ENCODE data around the gene C1QTNF8. TPM values are rescaled to one million over a fixed set of nuclear protein-coding genes. Genes with fewer than 3 reads are reported as not detected.

C1QTNF8 gene
- total RNA-seq, 4 donors from 2014 or later: not detected

- H3K4me3 ChIP-seq: no peak overlapping the region
- H3K27me3 ChIP-seq: peaks cover 0 to 27% of the 10 kb centered on the region in 2 donors
- peak overlapping the region in 1 of 4 donors; percentile 16 for H3K27ac ChIP-seq
- WGBS, 2 donors: 21 to 30% methylated on average over 16 to 22 of the region's 34 CpGs
- H3K4me1 ChIP-seq: peaks cover 0 to 15% (median 2%) of the 10 kb centered on the region in 4 donors
- peak; percentile 66 to 92 (median 81) for TF ChIP-seq CTCF (IDR thresholded peaks at IDR 0.05)
- no peak for TF ChIP-seq POLR2A (IDR thresholded peaks at IDR 0.05)
- TF ChIP-seq EP300 (IDR thresholded peaks at IDR 0.05): no peak
- peak; percentile 40 for DNase-seq (ENCODE audit: low spot score in 2 of 2)
- H3K36me3 ChIP-seq: no peaks in the 10 kb centered on the region
- peaks cover 0 to 37% (median 1%) of the 10 kb centered on the region in 4 donors for H3K9me3 ChIP-seq
Observed at GRCh38 chr16:1054660-1055556, 41.1 kb downstream of the C1QTNF8 start.

DNA sequence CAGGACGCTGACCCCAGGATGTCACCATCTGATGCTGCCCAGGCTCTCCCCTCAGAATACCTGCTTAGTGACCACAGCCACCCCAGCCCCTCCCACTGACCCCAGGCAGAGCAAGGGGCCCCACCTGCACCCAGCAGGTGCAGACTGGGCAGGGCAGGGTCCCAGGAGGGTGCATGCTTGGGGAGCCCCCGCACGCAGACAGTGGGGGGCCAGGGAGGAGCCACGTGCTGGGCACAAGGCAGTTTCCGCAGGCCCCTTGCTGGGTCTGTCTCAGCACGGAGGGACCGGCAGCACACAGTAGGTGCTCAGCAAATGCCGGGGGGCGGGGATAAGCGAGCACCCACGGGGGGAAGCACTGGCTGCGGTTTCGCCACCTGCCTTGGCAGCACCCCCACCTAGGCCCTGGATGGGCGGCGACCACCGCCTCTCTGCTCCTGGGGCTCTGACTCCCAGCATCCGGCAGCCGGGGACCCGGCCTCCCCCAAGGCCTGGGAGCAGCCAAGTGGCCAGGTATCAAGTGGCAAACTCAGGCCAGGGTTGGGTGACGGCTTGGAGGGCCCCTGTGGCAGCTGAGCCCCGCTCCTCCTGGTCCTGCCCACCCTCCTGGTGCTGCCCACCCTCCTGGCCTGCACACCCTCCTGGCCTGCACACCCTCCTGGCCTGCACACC, 42.2 kb downstream of the C1QTNF8 start:
- Histone ChIP-seq H3K9me3 (peaks cover 0 to 26% (median 1%) of the 10 kb centered on the region in 4 donors), H3K4me3 (no peak overlapping the region), H3K27me3 (peaks cover 0 to 28% of the 10 kb centered on the region in 2 donors), H3K27ac (peak overlapping the region in 1 of 4 donors; percentile 16), H3K4me1 (peaks cover 0 to 20% (median 2%) of the 10 kb centered on the region in 4 donors), H3K36me3 (no peaks in the 10 kb centered on the region)
- WGBS, 2 donors: 88 to 90% methylated on average over 6 to 19 of the region's 21 CpGs
- no peak for TF ChIP-seq EP300 (IDR thresholded peaks at IDR 0.05)
- no peak for TF ChIP-seq CTCF (IDR thresholded peaks at IDR 0.05)
- no peak for TF ChIP-seq POLR2A (IDR thresholded peaks at IDR 0.05)
- DNase-seq (ENCODE audit: low spot score in 2 of 2): no peak

GRCh38 chr16:1053121-1053521, 42.9 kb downstream of the C1QTNF8 start:
- DNase-seq (ENCODE audit: low spot score in 2 of 2): no peak
- Histone ChIP-seq H3K27ac (no peak overlapping the region), H3K36me3 (no peaks in the 10 kb centered on the region), H3K9me3 (peaks cover 0 to 21% (median 1%) of the 10 kb centered on the region in 4 donors), H3K4me1 (peaks cover 0 to 27% (median 7%) of the 10 kb centered on the region in 4 donors), H3K27me3 (peaks cover 0 to 27% of the 10 kb centered on the region in 2 donors), H3K4me3 (no peak overlapping the region)
- TF ChIP-seq CTCF (IDR thresholded peaks at IDR 0.05): no peak
- TF ChIP-seq EP300 (IDR thresholded peaks at IDR 0.05): no peak
- no peak for TF ChIP-seq POLR2A (IDR thresholded peaks at IDR 0.05)
- 54 to 76% methylated on average over 5 of the region's 14 CpGs for WGBS, 2 donors

DNA sequence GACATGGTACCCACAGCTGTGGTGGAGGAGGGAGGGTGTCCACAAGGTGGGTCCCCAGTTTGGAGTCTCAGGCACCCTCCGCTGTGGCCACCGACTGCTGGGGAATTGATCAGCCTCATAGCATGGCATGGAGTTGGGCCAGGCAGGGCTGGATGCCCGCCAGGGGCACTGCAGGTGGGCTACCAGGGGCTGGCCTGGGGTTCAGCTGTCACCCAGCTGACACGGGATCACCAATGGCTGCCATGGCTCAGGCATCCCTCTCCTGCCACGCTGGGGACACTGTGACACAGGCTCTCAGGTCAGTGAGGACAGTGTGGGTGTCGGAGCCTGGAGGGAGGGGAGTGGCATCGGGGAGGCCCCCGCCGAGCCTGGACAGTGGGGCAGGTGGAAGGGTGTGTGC, 43.3 kb downstream of the C1QTNF8 start:
- WGBS, 2 donors: 77 to 83% methylated on average over 9 of the region's 9 CpGs
- TF ChIP-seq CTCF (IDR thresholded peaks at IDR 0.05) (no peak), POLR2A (IDR thresholded peaks at IDR 0.05) (no peak), EP300 (IDR thresholded peaks at IDR 0.05) (no peak)
- Histone ChIP-seq H3K36me3 (no peaks in the 10 kb centered on the region), H3K27me3 (peaks cover 0 to 27% of the 10 kb centered on the region in 2 donors), H3K9me3 (peaks cover 0 to 20% (median 1%) of the 10 kb centered on the region in 4 donors), H3K4me3 (no peak overlapping the region), H3K4me1 (peaks cover 0 to 27% (median 10%) of the 10 kb centered on the region in 4 donors), H3K27ac (no peak overlapping the region)
- DNase-seq (ENCODE audit: low spot score in 2 of 2): no peak
